GM18526 (cell line): ENCODE measurements around the gene SBNO2.
A peak's percentile ranks its signal among the peaks of the same experiment; 100 is the strongest.

Source experiments
- POLR2A ChIP-seq: IDR thresholded peaks from 3 replicates; pipeline ENCODE4 v1.6.1; 2011; ENCODE audit not compliant: insufficient read length; ENCODE audit errors: extremely low read depth

SBNO2 gene

DNA sequence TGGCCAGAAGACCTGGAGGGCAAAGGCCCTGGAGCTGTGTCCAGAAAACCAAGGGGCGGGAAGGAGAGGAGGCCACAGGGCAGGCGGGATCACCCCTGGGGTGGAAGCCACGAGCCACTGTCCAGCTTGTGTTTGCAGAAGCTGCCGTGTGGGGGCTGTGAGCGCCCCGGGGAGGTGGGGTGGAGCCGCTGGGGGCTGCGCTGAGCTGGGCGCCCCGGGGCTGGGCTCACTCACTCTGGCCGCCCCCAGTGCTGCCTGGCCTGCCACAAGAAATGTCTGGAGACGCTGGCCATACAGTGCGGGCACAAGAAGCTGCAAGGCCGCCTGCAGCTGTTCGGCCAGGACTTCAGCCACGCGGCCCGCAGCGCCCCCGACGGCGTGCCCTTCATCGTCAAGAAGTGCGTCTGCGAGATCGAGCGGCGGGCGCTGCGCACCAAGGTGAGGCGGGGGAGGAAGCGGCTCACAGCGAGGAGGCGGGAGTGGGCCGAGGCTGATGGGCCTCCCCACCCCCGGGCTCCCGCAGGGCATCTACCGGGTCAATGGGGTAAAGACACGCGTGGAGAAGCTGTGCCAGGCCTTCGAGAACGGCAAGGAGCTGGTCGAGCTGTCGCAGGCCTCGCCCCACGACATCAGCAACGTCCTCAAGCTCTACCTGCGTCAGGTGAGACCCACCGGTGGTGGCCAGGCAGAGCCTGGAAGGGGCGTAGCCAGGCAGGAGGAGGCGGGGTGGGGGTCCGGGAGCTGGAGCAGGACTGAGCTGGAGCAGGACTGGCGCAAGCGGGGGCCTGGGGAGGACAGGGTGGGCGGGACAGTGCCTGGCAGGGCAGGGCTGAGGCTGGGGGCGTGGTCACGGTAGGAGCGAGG lies 92.5 kb downstream of the SBNO2 start:
- TF ChIP-seq POLR2A = no peak

DNA sequence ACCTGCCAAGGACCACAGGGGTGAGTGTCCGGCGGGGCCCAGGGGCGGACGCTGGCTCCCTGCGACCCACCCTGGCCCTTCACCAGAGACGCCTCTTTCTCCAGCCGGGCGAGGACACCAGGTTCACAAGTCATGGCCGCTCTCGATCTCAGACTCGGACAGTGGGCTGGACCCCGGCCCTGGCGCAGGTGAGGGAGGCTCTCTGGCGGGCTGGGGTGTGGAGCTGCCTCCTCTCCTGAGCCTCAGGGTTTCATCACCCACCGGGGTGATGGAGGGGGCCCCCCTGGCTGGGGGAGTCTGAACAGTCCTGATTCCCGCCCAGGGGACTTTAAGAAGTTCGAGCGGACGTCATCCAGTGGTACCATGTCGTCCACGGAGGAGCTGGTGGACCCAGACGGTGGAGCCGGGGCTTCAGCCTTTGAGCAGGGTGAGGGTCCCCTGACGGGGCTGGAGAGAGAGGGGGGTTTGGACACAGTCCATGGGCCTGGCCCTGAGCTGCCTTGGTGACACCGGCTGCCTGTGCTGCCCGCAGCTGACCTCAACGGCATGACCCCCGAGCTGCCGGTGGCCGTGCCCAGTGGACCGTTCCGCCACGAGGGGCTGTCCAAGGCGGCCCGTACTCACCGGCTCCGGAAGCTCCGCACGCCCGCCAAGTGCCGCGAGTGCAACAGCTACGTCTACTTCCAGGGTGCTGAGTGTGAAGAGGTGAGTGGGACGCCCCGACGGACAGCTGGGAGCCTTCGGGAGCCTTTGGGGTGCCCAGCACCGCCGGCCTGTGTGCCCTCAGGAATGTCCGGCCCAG lies 93.5 kb downstream of the SBNO2 start:
- TF ChIP-seq POLR2A = no peak

DNA sequence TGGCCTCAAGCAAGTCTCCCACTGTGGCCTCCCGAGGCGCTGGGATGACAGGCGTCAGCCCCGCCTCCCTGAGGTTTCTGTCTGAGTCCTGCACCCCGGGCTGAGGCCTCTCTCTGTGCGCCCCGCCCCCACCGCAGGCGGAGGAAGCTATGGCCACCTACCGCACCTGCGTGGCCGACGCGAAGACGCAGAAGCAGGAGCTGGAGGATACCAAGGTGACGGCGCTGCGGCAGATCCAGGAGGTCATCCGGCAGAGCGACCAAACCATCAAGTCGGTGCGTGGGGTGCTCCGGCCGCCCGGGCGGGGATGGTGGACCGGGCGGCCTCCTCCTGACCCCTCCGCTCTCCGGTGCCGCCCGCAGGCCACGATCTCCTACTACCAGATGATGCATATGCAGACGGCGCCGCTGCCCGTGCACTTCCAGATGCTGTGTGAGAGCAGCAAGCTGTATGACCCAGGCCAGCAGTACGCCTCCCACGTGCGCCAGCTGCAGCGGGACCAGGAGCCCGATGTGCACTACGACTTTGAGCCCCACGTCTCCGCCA lies 94.4 kb downstream of the SBNO2 start:
- no peak for TF ChIP-seq POLR2A

DNA sequence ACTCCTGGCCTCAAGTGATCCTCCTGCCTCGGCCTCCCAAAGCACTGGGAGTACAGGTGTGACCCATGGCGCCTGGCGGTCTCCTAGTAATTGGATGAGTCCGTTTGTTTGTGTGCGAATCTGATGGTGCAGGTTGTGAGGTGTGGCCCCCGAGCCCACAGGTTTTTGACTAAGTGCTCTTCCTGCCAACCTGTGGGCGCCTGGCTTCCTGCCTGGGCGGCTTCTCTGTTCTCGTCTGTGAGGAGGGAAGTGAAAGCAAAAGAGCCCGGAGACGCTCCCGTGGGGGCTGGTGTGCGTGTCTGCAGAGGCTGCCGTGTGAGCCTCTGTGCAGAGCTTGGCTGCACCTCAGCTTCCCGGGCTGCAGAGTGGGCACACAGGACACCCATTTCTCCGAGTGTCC lies 97.1 kb downstream of the SBNO2 start:
- TF ChIP-seq POLR2A = peak; percentile 29

DNA sequence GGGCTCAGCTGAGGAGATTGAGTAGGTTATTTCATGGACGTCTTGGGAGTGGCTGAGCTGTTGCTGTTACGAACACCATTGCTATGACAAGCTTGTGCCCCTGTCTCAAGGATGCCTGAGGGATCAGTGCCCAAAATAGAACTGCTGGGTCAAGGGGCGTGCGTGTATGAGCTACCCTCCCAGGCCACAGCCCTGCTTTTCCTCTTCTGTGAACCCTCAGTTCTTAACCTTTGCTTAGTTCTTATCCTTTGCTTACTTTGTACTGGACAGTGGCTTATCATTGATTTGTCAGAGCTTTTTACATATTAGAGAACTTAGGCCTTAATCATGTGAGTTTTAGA lies 98.1 kb downstream of the SBNO2 start:
- no peak for TF ChIP-seq POLR2A

DNA sequence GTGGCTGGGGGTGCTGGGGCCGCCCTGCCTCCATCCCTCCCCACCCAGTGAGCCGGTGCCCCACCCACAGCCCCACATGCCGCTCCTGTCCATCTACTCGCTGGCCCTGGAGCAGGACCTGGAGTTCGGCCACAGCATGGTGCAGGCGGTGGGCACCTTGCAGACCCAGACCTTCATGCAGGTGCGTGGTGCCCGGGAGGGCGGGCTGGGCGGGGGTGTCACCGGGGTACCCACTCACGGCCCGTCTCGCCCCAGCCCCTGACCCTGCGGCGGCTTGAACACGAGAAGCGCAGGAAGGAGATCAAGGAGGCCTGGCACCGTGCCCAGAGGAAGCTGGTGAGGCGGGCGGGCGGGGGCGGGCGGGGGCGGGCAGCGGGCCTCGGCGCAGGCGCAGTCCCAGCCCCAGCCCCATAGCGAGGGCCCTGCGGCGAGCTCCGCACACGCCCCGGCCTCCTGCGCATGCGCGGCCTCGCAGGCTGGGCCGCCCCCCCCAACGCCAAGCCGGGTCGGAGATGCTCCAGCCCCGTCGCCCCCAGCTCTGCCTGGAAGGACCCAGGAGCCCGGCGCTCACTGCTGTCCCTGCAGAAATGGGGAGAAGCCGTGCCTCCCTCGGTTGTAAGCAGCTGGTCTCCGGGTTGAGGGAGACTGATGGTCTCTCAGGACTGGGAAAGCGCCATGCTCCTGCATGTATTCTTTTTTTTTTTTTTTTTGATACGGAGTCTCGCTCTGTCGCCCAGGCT lies 99.4 kb downstream of the SBNO2 start:
- TF ChIP-seq POLR2A = peak; percentile 47

DNA sequence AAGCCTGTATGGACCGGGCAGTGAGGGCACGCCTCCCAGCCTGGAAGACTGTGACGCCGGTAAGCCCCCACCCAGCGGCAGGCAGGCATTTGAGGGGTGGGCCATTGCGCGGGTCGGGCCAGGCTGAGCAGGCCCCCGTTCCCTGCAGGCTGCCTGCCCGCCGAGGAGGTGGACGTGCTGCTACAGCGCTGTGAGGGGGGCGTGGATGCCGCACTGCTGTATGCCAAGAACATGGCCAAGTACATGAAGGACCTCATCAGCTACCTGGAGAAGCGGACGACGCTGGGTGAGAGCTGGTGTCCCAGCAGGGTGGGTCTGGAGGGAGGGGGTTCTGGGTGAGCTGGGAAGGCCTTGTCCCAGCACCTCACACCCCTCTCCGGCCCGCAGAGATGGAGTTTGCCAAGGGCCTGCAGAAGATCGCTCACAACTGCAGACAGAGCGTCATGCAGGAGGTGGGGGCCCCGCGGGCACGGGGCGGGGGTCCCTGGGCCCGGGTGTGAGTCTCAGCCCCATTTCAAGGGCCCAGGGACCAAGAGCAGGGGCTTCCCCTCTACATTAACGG lies 100.0 kb downstream of the SBNO2 start:
- TF ChIP-seq POLR2A = no peak

DNA sequence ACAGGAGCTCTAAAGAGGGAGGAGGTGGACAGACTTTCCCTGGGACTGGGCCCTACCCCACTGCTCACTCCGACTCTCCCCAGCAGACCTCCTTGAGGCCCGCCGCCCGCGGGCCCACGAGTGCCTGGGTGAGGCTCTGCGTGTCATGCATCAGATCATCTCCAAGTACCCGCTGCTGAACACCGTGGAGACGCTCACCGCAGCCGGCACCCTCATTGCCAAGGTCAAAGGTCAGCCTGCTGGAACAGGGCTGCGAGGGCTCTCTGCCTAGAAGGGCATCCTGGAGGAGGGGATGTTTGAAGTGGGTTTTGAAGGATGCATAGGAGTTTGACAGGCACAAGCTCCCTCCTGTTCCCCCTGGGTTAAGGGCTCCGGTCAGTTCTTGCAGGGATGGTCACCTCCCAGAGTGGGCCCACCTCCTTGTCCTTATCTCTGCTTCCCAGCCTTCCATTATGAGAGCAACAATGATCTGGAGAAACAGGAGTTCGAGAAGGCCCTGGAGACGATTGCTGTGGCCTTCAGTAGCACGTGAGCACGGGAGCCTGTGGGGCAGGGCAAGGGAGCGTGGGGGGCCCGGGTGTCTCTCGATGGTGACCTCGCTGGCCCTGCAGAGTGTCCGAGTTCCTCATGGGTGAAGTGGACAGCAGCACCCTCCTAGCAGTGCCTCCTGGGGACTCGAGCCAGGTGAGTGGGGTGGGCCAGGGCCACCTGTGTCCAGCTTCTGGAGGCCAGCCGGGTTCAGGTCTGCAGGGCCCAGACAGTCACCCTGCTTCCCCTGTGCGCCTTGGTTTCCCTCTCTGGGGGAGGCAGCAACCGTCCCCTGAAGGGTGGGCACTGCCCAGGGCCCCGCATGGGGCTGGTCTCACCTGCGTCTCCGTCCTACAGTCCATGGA lies 100.8 kb downstream of the SBNO2 start:
- no peak for TF ChIP-seq POLR2A

DNA sequence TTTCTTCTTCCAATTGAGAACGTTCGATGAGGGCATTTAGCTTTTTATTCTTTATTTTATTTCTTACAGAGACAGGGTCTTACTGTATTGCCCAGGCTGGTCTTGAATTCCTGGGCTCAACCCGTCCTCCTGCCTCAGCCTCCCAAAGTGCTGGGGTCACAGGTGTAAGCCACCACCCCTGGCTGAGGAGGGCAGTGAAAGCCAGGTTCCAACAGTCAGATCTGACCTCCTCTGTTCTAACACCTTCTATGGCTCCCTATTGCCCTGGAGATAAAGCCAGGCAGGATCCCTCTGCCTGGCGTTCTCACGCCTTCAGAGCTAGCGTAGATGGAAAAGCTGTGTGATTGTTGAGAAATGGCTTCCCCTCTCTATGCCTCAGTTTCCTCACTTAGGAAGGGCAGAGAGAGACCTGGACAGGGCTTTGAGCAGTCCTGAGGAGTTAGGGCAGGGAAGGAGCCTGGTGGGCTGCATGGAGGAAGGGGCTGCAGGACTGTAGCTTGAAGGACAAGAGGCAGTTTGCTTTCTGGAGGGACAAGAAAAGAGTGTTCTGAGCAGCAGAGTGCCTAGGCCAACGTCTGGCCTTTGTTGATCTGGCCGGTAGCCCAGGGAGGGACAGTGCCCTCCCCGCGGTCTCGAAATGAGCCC lies 101.6 kb downstream of the SBNO2 start:
- TF ChIP-seq POLR2A = no peak

DNA sequence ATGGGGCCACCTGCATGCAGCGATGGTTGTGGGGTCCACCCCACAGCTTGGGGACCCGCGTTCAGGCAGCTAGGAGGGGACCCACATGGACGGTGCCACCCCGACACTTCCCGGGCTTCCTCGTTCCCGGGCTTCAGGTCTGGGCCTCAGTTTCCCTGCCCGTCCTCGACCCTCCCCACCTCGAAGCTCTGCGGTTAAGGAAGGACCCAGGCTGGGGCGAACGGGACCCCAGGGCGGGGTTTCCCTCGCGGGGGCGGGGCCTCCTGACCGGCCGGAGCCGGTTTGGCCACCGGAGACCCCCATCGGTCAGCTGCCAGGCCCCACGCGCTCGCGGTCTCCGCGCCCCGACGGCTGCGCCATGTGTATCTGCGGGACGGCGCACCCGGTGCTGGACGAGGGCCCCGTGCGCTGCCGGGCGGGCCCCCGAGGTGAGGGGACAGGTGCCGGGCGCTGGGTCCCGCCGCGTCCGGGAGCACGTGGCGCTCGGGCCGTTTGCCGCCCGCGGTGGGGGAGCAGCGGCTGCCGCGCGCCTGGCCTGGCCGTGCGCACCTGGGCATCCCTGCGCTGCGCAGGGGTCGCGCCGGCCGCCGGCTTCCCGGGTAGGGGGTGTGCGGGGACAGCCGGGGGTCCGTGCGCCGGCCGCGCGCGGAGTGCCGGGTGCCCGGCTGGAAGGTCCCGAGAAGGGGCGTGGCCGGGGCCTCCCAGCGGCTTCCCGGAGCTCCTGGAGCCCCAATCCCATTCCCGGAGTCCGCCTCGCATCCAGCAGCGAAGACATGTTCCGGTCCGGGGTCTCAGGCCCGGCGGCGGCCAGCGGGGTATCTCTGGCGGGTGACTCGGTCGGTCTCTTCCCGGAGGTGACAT lies 102.9 kb downstream of the SBNO2 start:
- no peak for TF ChIP-seq POLR2A

DNA sequence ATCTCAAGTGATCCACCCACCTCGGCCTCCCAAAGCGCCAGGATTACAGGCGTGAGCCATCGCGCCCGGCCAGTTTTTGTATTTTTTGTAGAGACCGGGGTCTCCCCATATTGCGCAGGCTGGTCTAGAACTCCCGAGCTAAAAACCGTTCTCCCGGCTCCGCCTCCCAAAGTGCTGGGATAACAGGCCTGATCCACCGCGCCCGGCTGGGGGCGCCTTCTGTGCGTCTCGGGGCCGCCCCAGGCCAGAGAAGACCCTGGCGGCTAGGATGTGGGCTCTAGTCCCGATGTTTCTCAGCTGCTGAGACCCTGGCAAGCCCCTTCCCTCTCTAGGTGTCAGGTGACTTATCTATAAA lies 103.5 kb downstream of the SBNO2 start:
- no peak for TF ChIP-seq POLR2A

DNA sequence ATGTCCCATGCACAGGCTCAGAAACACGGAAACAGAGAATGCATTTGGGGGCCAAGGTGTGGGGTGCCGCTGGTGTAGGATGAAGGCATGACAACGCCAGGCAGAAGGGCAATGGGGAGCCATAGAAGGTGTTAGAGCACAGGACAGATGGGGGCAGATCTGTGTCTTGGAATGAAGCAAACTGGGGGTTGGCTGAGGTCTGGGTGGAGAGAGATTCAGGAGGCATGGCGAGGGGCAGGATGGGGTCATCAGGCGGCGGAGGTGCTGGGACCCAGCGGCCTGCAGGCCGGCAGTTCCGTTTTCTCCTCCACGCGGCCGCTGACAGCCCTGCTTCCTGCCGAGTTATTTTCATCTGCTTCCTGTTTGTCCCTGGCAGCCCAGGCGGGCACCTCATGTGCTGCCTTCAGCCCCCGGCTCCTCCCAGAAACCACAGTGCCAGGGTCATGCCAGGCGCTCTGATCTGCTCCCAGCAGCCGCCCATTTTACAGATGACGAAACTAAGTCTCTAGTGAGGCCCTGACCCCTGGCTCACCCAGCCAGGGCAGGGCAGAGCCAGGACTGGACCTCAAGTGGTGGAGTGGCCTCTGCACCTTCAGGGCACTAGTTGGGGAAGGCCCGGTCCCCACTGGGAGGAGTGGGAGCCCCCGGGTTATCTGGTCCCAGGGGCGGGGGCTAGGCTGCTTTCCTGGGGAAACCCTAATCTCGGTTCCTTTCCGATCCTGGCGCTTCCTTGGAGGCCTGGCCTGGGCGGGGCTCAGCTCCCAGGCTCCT lies 104.9 kb downstream of the SBNO2 start:
- TF ChIP-seq POLR2A = peak; percentile 51
